Measurements from ENCODE around the gene ABI3BP.

DNA sequence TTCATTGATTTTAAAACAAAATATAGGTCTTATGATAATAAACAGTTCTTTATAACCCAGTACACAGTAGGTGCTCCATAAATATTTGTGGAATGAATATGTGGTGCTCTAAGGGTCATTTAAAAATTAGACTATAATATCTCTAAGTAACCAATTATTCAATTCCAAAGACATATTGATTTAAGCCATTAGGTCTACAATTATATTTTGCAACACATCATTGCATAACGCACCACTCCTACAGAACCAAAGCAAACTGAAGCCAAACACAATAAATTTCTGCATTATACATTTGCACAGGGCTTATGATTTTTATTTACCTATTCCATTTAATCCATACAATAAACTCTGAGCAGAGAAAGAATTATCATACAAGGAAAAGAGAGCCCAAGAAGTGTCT, 104.3 kb downstream of the ABI3BP start:
- TF ChIP-seq, protein P1, sequence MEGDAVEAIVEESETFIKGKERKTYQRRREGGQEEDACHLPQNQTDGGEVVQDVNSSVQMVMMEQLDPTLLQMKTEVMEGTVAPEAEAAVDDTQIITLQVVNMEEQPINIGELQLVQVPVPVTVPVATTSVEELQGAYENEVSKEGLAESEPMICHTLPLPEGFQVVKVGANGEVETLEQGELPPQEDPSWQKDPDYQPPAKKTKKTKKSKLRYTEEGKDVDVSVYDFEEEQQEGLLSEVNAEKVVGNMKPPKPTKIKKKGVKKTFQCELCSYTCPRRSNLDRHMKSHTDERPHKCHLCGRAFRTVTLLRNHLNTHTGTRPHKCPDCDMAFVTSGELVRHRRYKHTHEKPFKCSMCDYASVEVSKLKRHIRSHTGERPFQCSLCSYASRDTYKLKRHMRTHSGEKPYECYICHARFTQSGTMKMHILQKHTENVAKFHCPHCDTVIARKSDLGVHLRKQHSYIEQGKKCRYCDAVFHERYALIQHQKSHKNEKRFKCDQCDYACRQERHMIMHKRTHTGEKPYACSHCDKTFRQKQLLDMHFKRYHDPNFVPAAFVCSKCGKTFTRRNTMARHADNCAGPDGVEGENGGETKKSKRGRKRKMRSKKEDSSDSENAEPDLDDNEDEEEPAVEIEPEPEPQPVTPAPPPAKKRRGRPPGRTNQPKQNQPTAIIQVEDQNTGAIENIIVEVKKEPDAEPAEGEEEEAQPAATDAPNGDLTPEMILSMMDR (IDR thresholded peaks at IDR 0.05): no peak
- TF ChIP-seq POLR2AphosphoS5 (IDR thresholded peaks at IDR 0.05): no peak
- TF ChIP-seq EP300 (IDR thresholded peaks at IDR 0.05; ENCODE audit: low read depth): no peak

Measured in transverse colon (tissue), 4 donors.